ENCODE results near the gene TMEM45B.
"Not testable (repeated sequence)": the region's sequence is repeated elsewhere in the genome, so short reads cannot be mapped to it uniquely, and the experiment has no call there.

Gene TMEM45B

GRCh38 chr11:129853518-129854231, 38.0 kb downstream of the TMEM45B start:
- peak; percentile 73 to 77 for DNase-seq

- no peak for DNase-seq
Measured at GRCh38 chr11:129854232-129854805, 38.7 kb downstream of the TMEM45B start.

GRCh38 chr11:129855086-129855485, 39.4 kb downstream of the TMEM45B start:
- no peak for DNase-seq

GRCh38 chr11:129856036-129856435, 40.4 kb downstream of the TMEM45B start:
- DNase-seq, result no peak

- no peak for DNase-seq
Measured at GRCh38 chr11:129861702-129862522, 46.3 kb downstream of the TMEM45B start.

- DNase-seq, result no peak
Measured at GRCh38 chr11:129864811-129865210, 49.2 kb downstream of the TMEM45B start.

GRCh38 chr11:129865701-129866100, 50.1 kb downstream of the TMEM45B start:
- DNase-seq, result no peak

GRCh38 chr11:129866311-129866710, 50.7 kb downstream of the TMEM45B start:
- no peak for DNase-seq

- DNase-seq, result not testable (repeated sequence)
Measured at GRCh38 chr11:129868626-129869025, 53.0 kb downstream of the TMEM45B start.

GRCh38 chr11:129871914-129872313, 56.3 kb downstream of the TMEM45B start:
- DNase-seq, result no peak

- no peak for DNase-seq
Measured at GRCh38 chr11:129880311-129880710, 64.7 kb downstream of the TMEM45B start.

- DNase-seq, result peak; percentile 17 to 28
Measured at GRCh38 chr11:129881570-129882170, 66.0 kb downstream of the TMEM45B start.

- no peak for DNase-seq
Measured at GRCh38 chr11:129884581-129884980, 68.9 kb downstream of the TMEM45B start.

- DNase-seq, result no peak
Measured at GRCh38 chr11:129885381-129885780, 69.7 kb downstream of the TMEM45B start.

- peak in 1 of 2 donors; percentile 26 for DNase-seq
Measured at GRCh38 chr11:129888451-129888850, 72.8 kb downstream of the TMEM45B start.

- no peak for DNase-seq
Measured at GRCh38 chr11:129894278-129895125, 78.9 kb downstream of the TMEM45B start.

GRCh38 chr11:129895126-129896041, 79.7 kb downstream of the TMEM45B start, which contains the start of gene NFRKB:
NFRKB (minus strand) TSS chr11:129895578; CDS start chr11:129892849, 2,729 bp downstream.
- peak; percentile 85 to 90 for DNase-seq

- DNase-seq, result no peak
Measured at GRCh38 chr11:129896062-129896461, 80.4 kb downstream of the TMEM45B start.

- no peak for DNase-seq
Measured at GRCh38 chr11:129905402-129905801, 89.8 kb downstream of the TMEM45B start.
